ENCODE measurements around the gene MGLL.

- TF ChIP-seq CTCF (IDR thresholded peaks at IDR 0.05), result no peak
- TF ChIP-seq POLR2A (IDR thresholded peaks at IDR 0.05), result no peak
These were observed 91.5 kb downstream of the MGLL start for GRCh38 chr3:127730666-127731295.
